A172 (cell line): ENCODE data around the gene CDK15. TPM values are rescaled to one million over a fixed set of nuclear protein-coding genes. Genes with fewer than 3 reads are reported as not detected.
A peak's percentile ranks its signal among the peaks of the same experiment; 100 is the strongest.

Source experiments
- DNase-seq: peaks from one replicate; pipeline ENCODE4 v3.0.0-alpha.2; 2015; ENCODE audit warnings: low spot score
- total RNA-seq: library from RNA; depleted of rRNA; stranded (reverse); fragments of >200 nt; shearing (Covaris generic); gene quantifications from 2 replicates; pipeline ENCODE4 v1.2.3, GENCODE V29; 2014

The CDK15 gene
- total RNA-seq, 1 experiment from 2014 or later, result 0.19 TPM

DNA sequence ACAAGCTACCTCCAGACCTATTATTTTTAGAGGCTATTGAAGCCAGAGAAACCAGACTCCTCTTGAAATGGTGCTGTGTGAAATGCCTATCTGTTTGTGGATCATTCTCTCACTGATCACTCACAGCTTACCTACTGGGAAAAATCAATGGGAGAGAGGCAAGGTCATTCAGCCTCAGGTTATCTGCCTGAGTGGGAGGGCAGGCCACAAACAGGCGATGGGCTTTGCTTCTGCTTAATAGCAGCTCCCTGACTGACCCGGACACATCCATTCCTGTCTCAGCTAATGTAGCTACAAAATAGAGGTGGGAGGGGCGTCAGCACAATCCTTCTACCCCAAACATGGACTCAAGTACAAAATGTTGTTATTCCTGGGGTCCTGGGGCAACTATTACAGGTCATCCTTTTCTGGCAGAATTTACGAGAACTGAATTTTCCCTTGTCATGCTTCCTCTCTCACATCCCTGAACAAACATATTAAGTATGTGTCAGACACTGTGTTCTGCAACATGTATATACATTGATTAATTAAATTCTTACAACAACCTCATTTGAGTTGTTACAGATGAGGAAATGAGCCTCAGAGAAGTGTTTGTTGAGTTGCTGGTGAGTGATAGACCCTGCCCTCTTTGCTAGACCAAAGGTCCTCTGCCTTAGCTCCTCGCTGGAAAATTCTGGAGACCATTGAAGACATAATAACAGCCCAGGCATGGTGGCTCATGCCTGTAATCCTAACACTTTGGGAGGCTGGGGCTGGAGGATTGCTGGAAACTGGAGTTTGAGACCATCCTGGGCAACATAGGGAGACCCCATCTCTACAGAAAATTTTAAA, 60.5 kb downstream of the CDK15 start:
- DNase-seq, result no peak

GRCh38 chr2:201871471-201871870, 65.1 kb downstream of the CDK15 start:
- DNase-seq, result no peak

GRCh38 chr2:201872591-201872990, 66.3 kb downstream of the CDK15 start:
- no peak for DNase-seq

- no peak for DNase-seq
Measured at GRCh38 chr2:201879996-201880395, 73.7 kb downstream of the CDK15 start.

DNA sequence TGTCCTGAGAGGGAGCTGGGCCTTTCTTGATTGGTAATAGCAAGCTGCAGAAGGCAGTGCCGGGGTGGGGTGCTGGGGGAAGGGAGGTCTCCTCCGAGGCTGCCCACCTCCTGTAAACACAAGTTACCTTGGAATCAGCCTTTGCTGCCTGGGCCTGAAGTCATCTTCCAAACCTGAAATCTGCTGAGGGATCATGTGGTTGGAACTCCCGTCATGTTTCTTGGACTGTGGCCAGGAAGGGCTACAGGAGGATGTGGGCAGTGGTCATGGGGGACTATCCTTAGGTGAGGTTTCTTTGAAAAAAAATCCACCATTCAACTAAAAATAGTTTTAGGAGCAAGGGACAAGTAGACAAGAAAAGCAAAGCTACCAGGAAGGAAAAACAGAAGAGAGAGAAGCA, 74.2 kb downstream of the CDK15 start:
- no peak for DNase-seq

- DNase-seq, result no peak
Measured at GRCh38 chr2:201880993-201881611, 74.8 kb downstream of the CDK15 start.

DNA sequence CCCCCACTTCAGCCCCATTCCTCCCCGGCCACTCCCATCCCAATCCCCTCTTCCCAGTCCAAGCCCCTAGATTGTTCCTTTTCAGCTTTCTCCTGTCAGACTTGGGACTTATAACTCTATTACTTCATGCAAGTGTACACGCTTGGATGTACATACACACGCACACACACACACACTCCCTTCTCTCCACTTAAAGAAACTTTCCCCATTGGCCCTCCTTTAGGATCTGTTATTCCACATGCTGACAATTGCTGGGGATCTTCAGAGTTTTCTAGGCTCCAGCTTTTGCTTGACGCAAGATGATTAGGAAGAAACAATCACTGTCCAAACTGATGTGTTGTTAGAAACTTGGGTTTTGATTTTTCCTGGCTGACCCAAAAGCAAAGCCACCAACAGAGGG, 75.4 kb downstream of the CDK15 start:
- DNase-seq, result no peak

GRCh38 chr2:201882353-201883090, 76.2 kb downstream of the CDK15 start:
- DNase-seq, result peak; percentile 47

DNA sequence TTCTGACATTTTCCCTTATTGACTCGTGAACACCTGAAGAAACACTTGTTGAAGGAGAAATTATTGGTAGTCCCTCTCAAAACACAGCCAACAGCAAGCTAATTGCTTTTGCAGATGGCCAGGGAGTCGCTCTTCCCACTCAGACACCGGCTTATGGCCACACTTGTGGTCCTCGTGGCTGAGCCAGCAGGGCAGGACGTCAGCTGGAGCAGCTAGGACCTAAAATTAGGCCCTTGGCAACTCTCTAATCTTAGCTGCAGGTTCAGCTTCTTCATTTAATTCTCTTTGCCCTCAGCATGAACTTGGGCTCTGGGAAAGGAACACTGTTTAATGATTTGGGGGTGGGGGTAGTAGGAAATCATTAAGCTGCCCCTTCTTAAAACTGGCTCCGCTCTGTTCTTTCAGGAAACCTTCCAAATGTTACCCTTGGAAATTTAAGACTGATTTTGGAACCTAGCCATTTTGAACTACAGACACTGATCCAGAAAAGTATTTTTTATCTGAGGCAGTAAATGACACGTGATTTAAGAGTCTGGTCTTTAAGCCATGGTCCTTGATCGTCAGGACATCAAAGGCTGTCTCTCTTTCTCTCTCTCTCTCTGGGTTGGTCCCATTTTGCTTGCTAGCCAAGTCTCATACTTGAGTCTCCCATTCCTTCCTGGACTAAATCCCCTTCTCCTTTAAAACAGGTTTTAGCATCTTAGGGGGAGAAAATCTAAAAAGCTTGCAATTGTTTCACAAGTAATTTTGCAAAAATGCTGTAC, 77.5 kb downstream of the CDK15 start:
- no peak for DNase-seq

GRCh38 chr2:201886504-201886903, 80.2 kb downstream of the CDK15 start:
- peak; percentile 49 for DNase-seq

- no peak for DNase-seq
Measured at GRCh38 chr2:201887773-201888425, 81.6 kb downstream of the CDK15 start.

GRCh38 chr2:201888426-201888800, 82.1 kb downstream of the CDK15 start:
- DNase-seq, result no peak

DNA sequence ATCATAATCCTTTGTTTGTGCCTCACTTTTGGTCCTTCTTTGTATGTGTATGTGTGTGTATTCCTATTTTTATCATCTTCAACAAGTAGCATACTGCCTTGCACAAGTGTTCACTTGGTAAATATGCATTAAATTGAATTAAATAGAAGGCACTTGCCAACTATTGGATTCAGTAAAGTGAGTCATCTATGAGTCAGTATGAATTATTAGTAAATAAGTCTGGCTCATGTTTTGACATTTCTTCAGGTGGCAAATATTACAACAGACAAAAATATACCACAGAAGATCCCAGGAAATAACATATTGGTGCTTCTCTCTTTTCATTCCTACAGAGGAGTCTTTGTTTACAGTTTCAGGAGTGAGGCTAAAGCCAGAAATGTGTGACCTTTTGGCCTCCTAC, 84.1 kb downstream of the CDK15 start:
- DNase-seq, result peak; percentile 32

DNA sequence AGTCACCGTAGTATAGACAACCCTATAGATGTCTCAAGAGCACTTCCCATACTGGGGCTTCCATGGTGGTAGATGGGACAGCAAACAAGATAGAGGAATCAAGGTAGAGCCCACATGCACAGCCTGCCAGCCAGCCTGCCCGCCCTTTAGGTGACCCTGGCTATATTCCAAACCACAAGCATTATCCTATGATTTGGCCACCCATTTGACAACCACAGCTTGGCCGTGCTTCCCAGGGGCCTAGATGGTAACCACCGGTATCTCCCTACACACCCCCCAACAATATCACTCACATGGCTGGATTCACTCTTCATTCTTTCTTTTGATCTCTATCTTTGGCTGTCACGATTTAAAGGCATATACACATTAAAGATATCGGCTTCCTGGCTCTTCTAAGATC, 85.3 kb downstream of the CDK15 start:
- peak; percentile 59 for DNase-seq

- no peak for DNase-seq
Measured at GRCh38 chr2:201892516-201892915, 86.2 kb downstream of the CDK15 start.

DNA sequence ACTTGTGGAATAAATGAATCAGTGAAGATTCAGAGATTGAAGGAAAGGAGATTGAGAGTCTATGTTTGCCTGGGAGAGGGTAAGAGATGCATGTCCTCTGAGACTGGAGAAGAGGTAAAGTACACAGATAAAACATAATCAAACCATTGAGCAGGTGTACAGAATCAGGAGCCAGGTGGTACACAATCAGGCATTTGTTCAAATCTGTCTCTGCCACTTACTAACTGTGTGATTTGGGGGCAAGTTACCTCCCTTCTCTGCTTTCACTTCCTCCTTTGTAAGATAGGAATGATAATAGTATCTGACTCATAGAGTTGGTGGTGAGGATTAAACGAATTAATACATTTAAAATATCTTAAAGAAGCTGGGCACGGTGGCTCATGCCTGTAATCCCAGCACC, 94.0 kb downstream of the CDK15 start:
- DNase-seq, result peak; percentile 37

DNA sequence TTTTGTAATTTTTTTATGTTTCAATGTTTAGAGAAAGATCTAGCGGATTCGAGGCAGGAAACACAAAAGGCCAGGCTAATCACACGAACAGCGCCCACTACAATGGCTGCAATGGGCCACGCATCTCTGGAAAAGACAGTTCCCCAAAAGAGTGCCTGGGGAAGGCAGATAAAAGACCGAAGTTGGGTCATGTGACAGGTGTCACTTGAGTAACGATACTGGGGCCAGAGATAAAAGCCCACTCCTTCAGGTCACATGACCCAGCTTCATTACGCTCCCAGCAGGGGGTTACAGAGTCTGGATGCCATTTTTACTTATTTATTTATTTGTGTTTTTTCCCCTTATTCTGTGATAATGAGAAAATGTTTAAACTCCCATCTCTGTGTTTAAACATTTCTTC, 95.4 kb downstream of the CDK15 start:
- no peak for DNase-seq

DNA sequence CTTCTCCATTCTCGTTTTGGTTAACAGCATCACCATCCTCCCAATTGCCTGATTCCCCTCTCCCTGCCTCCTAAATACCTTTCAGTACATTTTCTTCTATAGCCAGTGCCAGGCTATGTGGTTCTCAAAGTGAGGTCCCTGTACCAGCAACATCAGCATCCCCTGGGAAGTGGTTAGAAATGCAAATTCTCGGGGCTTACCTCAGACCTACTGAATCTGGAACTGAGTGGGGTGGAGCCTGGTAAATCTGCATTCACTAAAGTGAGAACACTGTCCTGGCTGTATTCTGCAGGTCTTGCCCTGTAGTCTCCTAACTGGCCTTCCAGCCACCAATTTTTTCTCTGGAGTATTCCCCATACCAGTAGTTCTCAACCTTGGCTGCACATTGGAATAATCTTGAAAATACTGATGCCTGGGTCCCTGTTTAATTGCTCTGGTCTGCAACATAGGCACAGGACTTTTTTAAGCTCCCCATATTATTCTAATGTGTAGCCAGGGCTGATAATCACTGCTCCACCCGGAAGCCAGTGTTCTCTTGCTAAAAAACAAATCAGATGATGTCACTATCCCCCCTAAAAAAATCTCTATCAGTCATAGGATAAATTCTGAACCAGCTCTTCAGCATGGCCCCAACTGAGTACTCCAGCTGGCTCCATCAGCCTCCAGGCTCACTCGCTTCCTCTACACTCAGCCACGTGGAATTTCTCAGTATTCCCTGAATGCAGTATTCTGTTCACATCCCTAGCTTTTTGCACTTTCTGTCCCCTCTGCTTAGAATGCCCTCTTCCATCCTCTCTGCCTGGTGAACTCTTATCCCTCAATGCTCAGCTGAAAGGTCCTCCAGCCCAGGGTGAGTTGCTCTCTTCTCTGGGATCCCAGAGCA, 98.4 kb downstream of the CDK15 start:
- no peak for DNase-seq

DNA sequence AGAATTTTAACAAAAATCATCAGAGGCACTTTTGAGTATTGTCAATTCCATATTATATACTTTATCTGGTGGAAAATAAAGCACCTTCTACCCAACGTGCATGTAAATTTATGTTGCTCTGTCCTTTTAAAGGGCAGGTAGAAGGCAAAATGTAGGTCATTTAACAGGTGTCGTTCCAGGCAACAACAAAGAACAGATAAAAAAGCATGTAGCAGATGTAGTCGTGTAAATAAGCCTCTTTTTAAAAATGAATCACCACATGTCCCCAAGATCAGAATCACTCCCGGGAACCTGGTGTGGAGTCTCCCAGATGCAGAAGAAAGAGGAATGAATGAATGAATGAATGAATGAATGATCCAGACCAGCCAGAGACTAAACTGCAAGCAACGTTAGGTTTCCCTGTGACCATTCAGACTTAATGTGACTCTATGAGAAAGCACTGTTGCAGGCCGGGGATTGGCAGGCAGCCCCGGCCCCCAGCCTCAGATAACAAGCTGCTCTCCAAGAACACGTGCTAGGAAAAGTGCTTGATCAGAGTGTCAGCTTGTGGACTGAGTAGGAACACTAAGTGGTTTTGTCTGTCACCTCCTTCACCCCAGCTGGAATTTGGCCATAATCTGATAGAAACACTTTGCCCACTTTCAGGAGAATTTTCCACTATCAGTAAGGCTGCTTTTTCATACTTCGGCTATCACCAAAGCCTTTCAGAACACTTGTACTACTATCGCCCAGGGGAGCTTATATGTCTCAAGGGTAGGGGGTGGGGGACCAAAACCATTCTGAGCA, 100.6 kb downstream of the CDK15 start:
- no peak for DNase-seq

- no peak for DNase-seq
Measured at GRCh38 chr2:201907563-201907881, 101.2 kb downstream of the CDK15 start.
